Body of pancreas (tissue), 4 donors: Measurements from ENCODE around the gene MBP. TPM values are rescaled to one million over a fixed set of nuclear protein-coding genes. Genes with fewer than 3 reads are reported as not detected.

Source experiments
- ATAC-seq: fragments of 150-250 bp; one replicate; pipeline ENCODE4 v1.9.1; 2016
- DNase-seq, 4 donors: peaks; one replicate each; pipeline ENCODE4 v3.0.0-alpha.2; 2019
- H3K27ac ChIP-seq, 4 donors: fragments of 200-600 bp; sonication (generic); 1 replicate in 3 of 4; 2 replicates in 1 of 4; pipeline versions ENCODE4 v1.5.1 to v1.6.1; 2016 to 2019; ENCODE audit warnings: mild to moderate bottlenecking in 1 of 4, mixed read lengths in 1 of 4, moderate library complexity in 1 of 4
- H3K27me3 ChIP-seq, 2 donors: fragments of 200-600 bp; sonication (generic); one replicate each; pipeline ENCODE4 v1.6.0; 2016; ENCODE audit warnings: mild to moderate bottlenecking in 1 of 2
- H3K36me3 ChIP-seq, 2 donors: fragments of 200-600 bp; sonication (generic); replicated peaks in 1 of 2; 2 replicates each; pipeline ENCODE4 v1.5.1; 2016; ENCODE audit warnings: low read depth in 2 of 2; ENCODE audit not compliant: insufficient read depth in 1 of 2
- H3K4me1 ChIP-seq: fragments of 200-600 bp; sonication (generic); one replicate; pipeline ENCODE4 v1.6.0; 2016
- H3K4me3 ChIP-seq, 2 donors: fragments of 200-600 bp; sonication (generic); 1 replicate in 1 of 2; 2 replicates in 1 of 2; pipeline ENCODE4 v1.5.1; 2016 to 2019
- H3K9me3 ChIP-seq, 3 donors: fragments of 200-600 bp; sonication (generic); 1 replicate in 2 of 3; 2 replicates in 1 of 3; pipeline ENCODE4 v1.5.1; 2016
- POLR2A ChIP-seq, 3 donors: fragments of 450-650 bp; IDR thresholded peaks; one replicate each; pipeline ENCODE4 v1.6.1; 2016; ENCODE audit warnings: antibody characterized with exemption in 3 of 3, mild to moderate bottlenecking in 2 of 3
- WGBS, 2 donors: methylation state at CpG; one replicate each; pipeline ENCODE4 v1.1.5; 2017; 5-methylcytosine and 5-hydroxymethylcytosine counted together
- intact Hi-C: fragments of 100-400 bp; cut with DNase I; formaldehyde crosslinking; loops from one replicate; pipeline ENCODE4 v1.15.1; 2023
- total RNA-seq, 2 donors: library from RNA; depleted of rRNA; stranded (reverse); fragments of >200 nt; gene quantifications; one replicate each; pipeline ENCODE4 v1.1.0, GENCODE V29; 2016
- TF ChIP-seq, protein P1 (sequence below), 7 experiments: fragments of 450-650 bp in 4 of 7; fragments of 200-600 bp in 3 of 7; sonication (generic) in 3 of 7; IDR thresholded peaks; one replicate each; pipeline ENCODE4 v1.5.1; 2016 to 2019; ENCODE audit warnings: antibody characterized with exemption in 7 of 7

The MBP gene
- total RNA-seq, 2 donors from 2014 or later: 17.4 to 24.4 TPM

DNA sequence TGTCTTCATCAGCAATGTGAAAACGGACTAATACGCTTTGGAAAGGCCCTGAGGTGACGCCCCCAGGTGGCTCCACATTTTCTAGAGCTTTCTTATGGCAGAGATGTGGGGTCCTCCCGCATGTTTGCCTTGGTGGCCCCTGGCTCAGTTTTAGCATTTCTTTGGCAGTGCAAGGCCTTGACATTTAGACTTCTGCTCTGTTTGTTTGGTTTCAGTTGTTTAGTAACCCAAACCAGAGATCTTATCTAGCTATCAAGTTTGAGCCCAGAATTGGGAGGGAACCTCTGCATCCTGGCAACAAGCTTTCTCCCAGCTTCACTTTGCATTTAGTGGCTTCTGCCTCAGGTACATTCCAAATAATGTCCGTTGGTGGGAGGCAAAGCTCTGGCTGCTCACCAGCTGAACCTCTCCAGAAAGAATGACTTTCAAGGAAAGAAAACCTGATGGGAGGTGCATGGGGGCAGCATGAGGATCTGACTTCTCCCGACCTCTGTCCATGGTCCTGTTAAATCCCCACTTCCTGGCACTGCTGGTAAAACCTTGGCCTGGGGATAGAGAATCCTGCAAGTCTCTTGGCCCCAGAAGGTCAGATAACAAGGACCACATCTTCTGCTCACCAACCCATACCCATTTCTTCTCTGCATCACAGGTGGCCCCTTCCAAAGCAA is 12.0 kb upstream of the MBP start:
- Histone ChIP-seq H3K27ac (no peak overlapping the region), H3K4me1 (no peaks in the 10 kb centered on the region), H3K4me3 (no peak overlapping the region), H3K36me3 (no peaks in the 10 kb centered on the region), H3K9me3 (no peaks in the 10 kb centered on the region), H3K27me3 (no peaks in the 10 kb centered on the region)
- intact Hi-C loops: no loop called here
- DNase-seq: no peak
- WGBS, 2 donors: 74 to 76% methylated on average over 6 of the region's 6 CpGs
- TF ChIP-seq, protein P1, sequence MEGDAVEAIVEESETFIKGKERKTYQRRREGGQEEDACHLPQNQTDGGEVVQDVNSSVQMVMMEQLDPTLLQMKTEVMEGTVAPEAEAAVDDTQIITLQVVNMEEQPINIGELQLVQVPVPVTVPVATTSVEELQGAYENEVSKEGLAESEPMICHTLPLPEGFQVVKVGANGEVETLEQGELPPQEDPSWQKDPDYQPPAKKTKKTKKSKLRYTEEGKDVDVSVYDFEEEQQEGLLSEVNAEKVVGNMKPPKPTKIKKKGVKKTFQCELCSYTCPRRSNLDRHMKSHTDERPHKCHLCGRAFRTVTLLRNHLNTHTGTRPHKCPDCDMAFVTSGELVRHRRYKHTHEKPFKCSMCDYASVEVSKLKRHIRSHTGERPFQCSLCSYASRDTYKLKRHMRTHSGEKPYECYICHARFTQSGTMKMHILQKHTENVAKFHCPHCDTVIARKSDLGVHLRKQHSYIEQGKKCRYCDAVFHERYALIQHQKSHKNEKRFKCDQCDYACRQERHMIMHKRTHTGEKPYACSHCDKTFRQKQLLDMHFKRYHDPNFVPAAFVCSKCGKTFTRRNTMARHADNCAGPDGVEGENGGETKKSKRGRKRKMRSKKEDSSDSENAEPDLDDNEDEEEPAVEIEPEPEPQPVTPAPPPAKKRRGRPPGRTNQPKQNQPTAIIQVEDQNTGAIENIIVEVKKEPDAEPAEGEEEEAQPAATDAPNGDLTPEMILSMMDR (IDR thresholded peaks at IDR 0.05): no peak
- TF ChIP-seq POLR2A (IDR thresholded peaks at IDR 0.05): no peak
- no peak for ATAC-seq

DNA sequence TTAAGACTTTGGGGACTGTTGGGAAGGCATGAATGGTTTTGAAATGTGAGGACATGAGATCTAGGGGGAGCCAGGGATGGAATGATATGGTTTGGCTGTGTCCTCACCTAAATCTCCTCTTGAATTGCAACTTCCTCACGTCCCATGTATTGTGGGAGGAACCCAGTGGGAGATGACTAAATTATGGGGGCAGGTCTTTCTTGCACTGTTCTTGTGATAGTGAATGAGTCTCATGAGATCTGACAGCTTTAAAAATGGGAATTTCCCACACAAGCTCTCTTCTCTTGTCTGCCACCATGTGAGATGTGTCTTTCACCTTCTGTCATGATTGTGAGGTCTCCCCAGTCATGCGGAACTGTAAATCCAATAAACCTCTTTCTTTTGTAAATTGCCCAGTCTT is 11.5 kb upstream of the MBP start:
- Histone ChIP-seq H3K9me3 (no peaks in the 10 kb centered on the region), H3K27me3 (no peaks in the 10 kb centered on the region), H3K36me3 (no peaks in the 10 kb centered on the region), H3K4me1 (no peaks in the 10 kb centered on the region), H3K27ac (no peak overlapping the region), H3K4me3 (no peak overlapping the region)
- TF ChIP-seq, protein P1 (IDR thresholded peaks at IDR 0.05): no peak
- no peak for TF ChIP-seq POLR2A (IDR thresholded peaks at IDR 0.05)
- WGBS, 2 donors: 88 to 100% methylated on average over 2 of the region's 2 CpGs
- intact Hi-C loops: no loop called here
- DNase-seq (no peak), ATAC-seq (no peak)

DNA sequence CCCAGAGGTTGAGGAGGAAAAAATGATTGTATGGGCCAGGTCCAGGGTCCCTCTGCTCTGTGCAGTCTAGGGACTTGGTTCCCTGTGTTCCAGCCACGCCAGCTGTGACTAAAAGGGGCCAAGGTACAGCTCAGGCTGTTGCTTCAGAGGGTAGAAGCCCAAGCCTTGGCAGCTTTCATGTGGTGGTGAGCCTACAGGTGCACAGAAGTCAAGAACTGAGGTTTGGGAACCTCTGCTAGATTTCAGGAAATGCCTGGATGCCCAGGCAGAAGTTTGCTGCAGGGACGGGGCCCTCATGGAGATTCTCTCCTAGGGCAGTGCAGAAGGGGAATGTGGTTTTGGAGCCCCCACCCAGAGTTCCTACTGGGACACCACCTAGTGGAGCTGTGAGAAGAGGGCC is 10.6 kb upstream of the MBP start:
- TF ChIP-seq POLR2A (IDR thresholded peaks at IDR 0.05): no peak
- TF ChIP-seq, protein P1 (IDR thresholded peaks at IDR 0.05): no peak
- no peaks in the 10 kb centered on the region for H3K36me3 ChIP-seq
- H3K4me1 ChIP-seq: peaks cover 6% of the 10 kb centered on the region
- H3K4me3 ChIP-seq: no peak overlapping the region
- H3K27me3 ChIP-seq: no peaks in the 10 kb centered on the region
- DNase-seq (no peak), ATAC-seq (no peak)
- H3K27ac ChIP-seq: no peak overlapping the region
- H3K9me3 ChIP-seq: no peaks in the 10 kb centered on the region
- 97 to 100% methylated on average over 1 to 2 of the region's 2 CpGs for WGBS, 2 donors
- intact Hi-C loops: no loop called here

DNA sequence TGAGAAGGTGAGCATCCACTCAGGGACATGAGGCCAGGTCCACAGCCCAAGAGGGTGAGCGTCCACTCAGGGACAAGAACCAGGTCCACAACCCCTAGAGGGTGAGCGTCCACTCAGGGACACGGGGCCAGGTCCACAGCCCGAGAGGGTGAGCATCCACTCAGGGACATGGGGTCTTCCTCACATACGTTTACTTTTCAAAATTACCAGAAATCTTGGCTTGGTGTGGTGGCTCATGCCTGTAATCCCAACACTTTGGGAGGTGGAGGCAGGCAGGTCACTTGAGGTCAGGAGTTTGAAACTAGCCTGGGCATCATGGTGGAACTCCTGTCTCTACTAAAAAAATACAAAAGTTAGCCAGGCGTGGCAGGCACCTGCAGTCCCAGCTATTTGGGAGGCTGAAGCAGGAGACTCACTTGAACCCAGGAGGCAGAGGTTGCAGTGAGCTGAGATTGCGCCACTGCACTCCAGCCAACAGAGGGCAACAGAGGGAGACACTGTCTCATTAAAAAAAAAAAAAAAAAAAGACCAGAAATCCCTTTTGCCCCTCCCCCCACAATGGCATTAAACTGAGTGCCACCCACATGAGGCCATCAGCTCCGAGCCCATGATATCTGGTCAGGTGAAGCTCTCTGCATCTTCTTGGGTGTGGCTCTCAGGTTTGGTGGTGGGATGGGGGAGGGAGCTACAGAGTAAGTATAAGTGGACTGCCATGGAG is 9.0 kb upstream of the MBP start:
- peaks cover 15% of the 10 kb centered on the region for H3K4me1 ChIP-seq
- DNase-seq: no peak
- no peak for TF ChIP-seq POLR2A (IDR thresholded peaks at IDR 0.05)
- TF ChIP-seq, protein P1 (IDR thresholded peaks at IDR 0.05): peak in 4 of 7 experiments; percentile 2 to 21 (median 12)
- no peaks in the 10 kb centered on the region for H3K9me3 ChIP-seq
- H3K27ac ChIP-seq: no peak overlapping the region
- H3K36me3 ChIP-seq: no peaks in the 10 kb centered on the region
- intact Hi-C loops: no loop called here
- ATAC-seq: no peak
- whole genome bisulfite sequencing, 2 donors: 76 to 78% methylated on average over 8 of the region's 8 CpGs
- no peak overlapping the region for H3K4me3 ChIP-seq
- H3K27me3 ChIP-seq: no peaks in the 10 kb centered on the region
